Activated CD8-positive, alpha-beta T cell treated with anti-CD3 and anti-CD28 coated beads for 36 hours (primary cell): ENCODE data around the gene ESYT2. TPM values are rescaled to one million over a fixed set of nuclear protein-coding genes. Genes with fewer than 3 reads are reported as not detected.
"Not testable (repeated sequence)": the region's sequence is repeated elsewhere in the genome, so short reads cannot be mapped to it uniquely, and the experiment has no call there.

Experiments used
- ATAC-seq: fragments of 200-7000 bp; cut with Tn5 transposase; one replicate; pipeline ENCODE4 v1.10.0; 2021; ENCODE audit warnings: mild to moderate bottlenecking, moderate library complexity
- CTCF ChIA-PET: fragments of 350-600 bp; sonication (Branson Sonifier 250); formaldehyde crosslinking; loops from one replicate; lab custom pipeline; 2021; ENCODE audit warnings: antibody characterized with exemption; lab: Charles Lee
- POLR2A ChIA-PET: fragments of 350-600 bp; sonication (Branson Sonifier 250); formaldehyde crosslinking; loops from one replicate; lab custom pipeline; 2021; ENCODE audit warnings: antibody characterized with exemption; lab: Charles Lee
- DNase-seq: peaks from one replicate; pipeline ENCODE4 v3.0.0-alpha.2; 2020
- H3K27ac Mint-ChIP-seq: one replicate; pipeline ENCODE4 v1.8.0; 2021; ENCODE audit warnings: mild to moderate bottlenecking, mixed read lengths
- H3K27me3 Mint-ChIP-seq: one replicate; pipeline ENCODE4 v1.8.0; 2021; ENCODE audit warnings: mixed read lengths
- H3K36me3 Mint-ChIP-seq: one replicate; pipeline ENCODE4 v1.8.0; 2021; ENCODE audit warnings: low read depth, mixed read lengths
- H3K4me1 Mint-ChIP-seq: one replicate; pipeline ENCODE4 v1.8.0; 2021; ENCODE audit warnings: low read depth, mixed read lengths
- H3K4me3 Mint-ChIP-seq: one replicate; pipeline ENCODE4 v1.8.0; 2021; ENCODE audit warnings: mild to moderate bottlenecking, moderate library complexity, mixed read lengths
- H3K9me3 Mint-ChIP-seq: one replicate; pipeline ENCODE4 v1.8.0; 2021; ENCODE audit warnings: mixed read lengths
- CTCF ChIP-seq: fragments of 200-600 bp; IDR thresholded peaks from one replicate; pipeline ENCODE4 v1.8.0; 2022; ENCODE audit warnings: antibody characterized with exemption, mild to moderate bottlenecking
- intact Hi-C: fragments of 100-400 bp; cut with micrococcal nuclease; formaldehyde crosslinking; loops from one replicate; pipeline ENCODE4 v1.10.0; 2022
- total RNA-seq, 2 experiments: library from RNA; stranded (reverse); gene quantifications; one replicate each; pipeline ENCODE4 v1.2.3, GENCODE V29; 2021

ESYT2 gene
- total RNA-seq, 2 experiments from 2014 or later, result 55.5 to 56.6 TPM

- TF ChIP-seq CTCF, result no peak
- peaks cover 46% of the 10 kb centered on the region for H3K4me1 Mint-ChIP-seq
- intact Hi-C loops, result loop anchor here (10.0 kb wide), 1 partner anchor 160 kb away; the partner anchor contains the start of gene NCAPG2
- CTCF ChIA-PET, result interaction anchor here (1.7 to 2.1 kb wide), 4 partner anchors 14 to 113 kb away, joined by 4 to 11 read pairs (median 6); no protein-coding TSS in a partner anchor
- peak overlapping the region; percentile 83 for H3K27ac Mint-ChIP-seq
- H3K9me3 Mint-ChIP-seq, result no peaks in the 10 kb centered on the region
- ATAC-seq (no peak), DNase-seq (no peak)
- H3K27me3 Mint-ChIP-seq, result no peaks in the 10 kb centered on the region
- peaks cover 12% of the 10 kb centered on the region for H3K36me3 Mint-ChIP-seq
- peak overlapping the region; percentile 73 for H3K4me3 Mint-ChIP-seq
- POLR2A ChIA-PET, result interaction anchor here (0.7 to 2.0 kb wide), 4 partner anchors 16 to 123 kb away, joined by 3 to 10 read pairs (median 4); partner anchors contain the start of gene ESYT2
Measured at GRCh38 chr7:158864507-158864820, 35.2 kb upstream of the ESYT2 start.

- ChIA-PET CTCF (interaction anchor here (0.7 to 2.1 kb wide), 10 partner anchors 8 to 159 kb away, joined by 3 to 11 read pairs (median 4); partner anchors contain the start of gene NCAPG2), POLR2A (interaction anchor here (0.7 to 2.0 kb wide), 7 partner anchors 15 to 160 kb away, joined by 3 to 10 read pairs (median 3); partner anchors contain the start of gene ESYT2)
- intact Hi-C loops, result loop anchor here (10.0 kb wide), 1 partner anchor 159 kb away; the partner anchor contains the start of gene NCAPG2
- TF ChIP-seq CTCF, result no peak
- Mint-ChIP-seq H3K9me3 (no peaks in the 10 kb centered on the region), H3K27me3 (no peaks in the 10 kb centered on the region), H3K4me1 (peaks cover 50% of the 10 kb centered on the region), H3K4me3 (peak overlapping the region; percentile 73), H3K36me3 (peaks cover 12% of the 10 kb centered on the region), H3K27ac (peak overlapping the region; percentile 83)
- ATAC-seq (peak; percentile 66), DNase-seq (peak; percentile 82)
Measured at GRCh38 chr7:158863611-158864506, 34.5 kb upstream of the ESYT2 start.

- Mint-ChIP-seq H3K36me3 (peaks cover 12% of the 10 kb centered on the region), H3K4me1 (peaks cover 46% of the 10 kb centered on the region), H3K4me3 (peak overlapping the region; percentile 73), H3K27ac (peak overlapping the region; percentile 83)
- ChIA-PET CTCF (interaction anchor here (0.6 to 2.1 kb wide), 11 partner anchors 7 to 159 kb away, joined by 3 to 11 read pairs (median 3); partner anchors contain the start of gene NCAPG2), POLR2A (interaction anchor here (0.7 to 2.0 kb wide), 4 partner anchors 38 to 121 kb away, joined by 3 to 10 read pairs (median 3); no protein-coding TSS in a partner anchor)
- not testable (repeated sequence) for H3K9me3 Mint-ChIP-seq, H3K27me3 Mint-ChIP-seq
- DNase-seq, result peak; percentile 78
- intact Hi-C loops, result loop anchor here (10.0 kb wide), 1 partner anchor 158 kb away; the partner anchor contains the start of gene NCAPG2
- peak; percentile 67 for ATAC-seq
Measured at GRCh38 chr7:158862985-158863610, 33.8 kb upstream of the ESYT2 start.

GRCh38 chr7:158861936-158862704 lies 32.8 kb upstream of the ESYT2 start:
- peaks cover 46% of the 10 kb centered on the region for H3K4me1 Mint-ChIP-seq
- no peaks in the 10 kb centered on the region for H3K9me3 Mint-ChIP-seq
- no peaks in the 10 kb centered on the region for H3K27me3 Mint-ChIP-seq
- no peak for TF ChIP-seq CTCF
- ATAC-seq (no peak), DNase-seq (no peak)
- peaks cover 12% of the 10 kb centered on the region for H3K36me3 Mint-ChIP-seq
- intact Hi-C loops, result loop anchor here (10.0 kb wide), 1 partner anchor 157 kb away; the partner anchor contains the start of gene NCAPG2
- CTCF ChIA-PET, result no interaction called here
- H3K4me3 Mint-ChIP-seq, result peak overlapping the region; percentile 73
- peak overlapping the region; percentile 83 for H3K27ac Mint-ChIP-seq
- POLR2A ChIA-PET, result no interaction called here
